HL-60 (cell line): ENCODE data around the gene DDX56.

Source experiments
- CTCF ChIP-seq: IDR thresholded peaks from one replicate; pipeline ENCODE4 v1.5.1; 2011; ENCODE audit warnings: low read length, control low read depth, inconsistent platforms; ENCODE audit not compliant: insufficient read depth
- REST ChIP-seq: IDR thresholded peaks from 2 replicates; pipeline ENCODE4 v1.6.1; 2012; ENCODE audit warnings: low read depth; ENCODE audit not compliant: insufficient replicate concordance

GRCh38 chr7:44618045-44618444 is 44.3 kb upstream of the DDX56 start:
- TF ChIP-seq CTCF (no peak), REST (no peak)
